NOMO-1 treated with dmso at 0.1 percent for 144 hours (cell line): ENCODE data around the gene TAOK3.
"Not testable (repeated sequence)": the region's sequence is repeated elsewhere in the genome, so short reads cannot be mapped to it uniquely, and the experiment has no call there.

ENCODE experiments used
- DNase-seq: peaks from one replicate; lab custom pipeline; 2025; ENCODE audit not compliant: unreplicated experiment; lab: John Stamatoyannopoulos, UW

The TAOK3 gene

GRCh38 chr12:118302053-118302452 is 70.7 kb downstream of the TAOK3 start:
- DNase-seq = no peak

GRCh38 chr12:118299791-118300460 is 72.8 kb downstream of the TAOK3 start:
- no peak for DNase-seq

- no peak for DNase-seq
These were observed 75.4 kb downstream of the TAOK3 start for GRCh38 chr12:118297284-118297683.

- DNase-seq = no peak
These were observed 79.9 kb downstream of the TAOK3 start for GRCh38 chr12:118292836-118293235.

DNA sequence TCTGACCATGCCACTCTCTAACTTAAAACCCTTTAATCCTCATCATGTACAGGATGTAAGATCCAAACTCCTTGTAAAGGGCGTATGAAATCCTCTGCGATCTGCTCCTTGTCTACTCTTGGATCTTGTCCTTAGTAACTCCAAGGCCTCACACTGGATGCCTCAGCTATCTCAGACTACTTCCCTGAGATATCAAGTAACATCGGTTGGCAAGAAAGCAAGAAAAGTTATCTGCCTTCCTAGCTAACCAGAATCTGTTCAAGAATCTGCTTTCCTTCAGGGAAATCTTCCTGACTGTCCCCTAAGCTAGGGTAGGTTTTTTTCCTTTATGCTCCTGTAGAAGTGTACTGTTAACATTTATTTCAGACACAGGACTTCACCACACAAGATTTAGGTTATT is 82.6 kb downstream of the TAOK3 start:
- DNase-seq = no peak

DNA sequence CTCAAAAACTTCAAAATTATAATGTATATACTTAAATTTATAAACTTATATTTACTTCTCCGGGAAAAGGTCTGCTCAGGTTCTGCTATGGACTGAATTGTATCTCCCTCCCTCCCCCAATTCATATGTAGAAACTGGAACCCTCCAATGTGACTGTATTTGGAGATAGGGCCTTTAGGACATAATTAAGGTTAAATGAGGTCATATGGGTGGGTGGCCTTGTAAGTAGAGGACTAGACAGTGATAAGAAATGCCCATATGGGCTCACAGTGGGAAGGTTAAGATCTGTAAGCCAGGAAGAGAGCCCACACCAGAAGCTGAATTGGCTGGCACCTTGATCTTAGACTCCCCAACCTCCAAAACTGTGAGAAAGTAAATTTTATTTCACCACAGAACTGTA is 84.5 kb downstream of the TAOK3 start:
- DNase-seq = no peak

- no peak for DNase-seq
These were observed 85.0 kb downstream of the TAOK3 start for GRCh38 chr12:118287728-118288127.

GRCh38 chr12:118282767-118283166 is 89.9 kb downstream of the TAOK3 start:
- DNase-seq = no peak

DNA sequence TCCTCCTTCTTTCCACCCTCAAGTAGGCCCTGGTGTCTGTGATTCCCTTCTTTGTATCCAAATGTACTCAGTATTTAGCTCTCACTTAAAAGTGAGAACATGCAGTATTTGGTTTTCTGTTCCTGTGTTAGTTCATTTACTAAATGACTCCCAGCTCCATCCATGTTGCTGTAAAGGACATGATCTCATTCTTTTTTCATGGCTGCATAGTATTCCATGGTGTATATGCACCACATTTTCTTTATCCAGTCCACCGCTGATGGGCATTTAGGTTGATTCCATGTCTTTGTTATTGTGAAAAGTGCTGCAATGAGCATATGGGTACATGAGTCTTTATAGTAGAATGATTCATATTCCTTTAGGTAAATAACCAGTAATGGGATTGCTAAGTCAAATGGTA is 94.4 kb downstream of the TAOK3 start:
- DNase-seq = not testable (repeated sequence)

DNA sequence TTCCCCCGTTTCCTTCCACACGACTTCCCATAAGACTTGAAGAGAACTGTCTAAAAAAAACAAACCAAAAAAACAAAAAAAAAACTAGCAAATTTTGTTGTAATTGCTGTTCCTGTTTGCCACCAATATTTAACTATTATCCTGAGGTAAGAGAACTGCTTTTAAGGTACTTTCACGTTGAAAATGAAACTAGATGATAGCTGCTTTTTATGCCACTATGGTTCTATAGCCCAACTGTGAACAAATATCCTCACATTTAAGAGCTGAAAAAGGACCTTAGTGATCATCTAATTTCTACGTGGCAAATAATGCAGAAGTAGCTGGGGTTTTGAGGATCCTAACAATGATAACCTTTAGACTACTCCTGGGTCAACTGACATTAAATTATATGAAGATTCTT is 98.6 kb downstream of the TAOK3 start:
- DNase-seq = no peak

DNA sequence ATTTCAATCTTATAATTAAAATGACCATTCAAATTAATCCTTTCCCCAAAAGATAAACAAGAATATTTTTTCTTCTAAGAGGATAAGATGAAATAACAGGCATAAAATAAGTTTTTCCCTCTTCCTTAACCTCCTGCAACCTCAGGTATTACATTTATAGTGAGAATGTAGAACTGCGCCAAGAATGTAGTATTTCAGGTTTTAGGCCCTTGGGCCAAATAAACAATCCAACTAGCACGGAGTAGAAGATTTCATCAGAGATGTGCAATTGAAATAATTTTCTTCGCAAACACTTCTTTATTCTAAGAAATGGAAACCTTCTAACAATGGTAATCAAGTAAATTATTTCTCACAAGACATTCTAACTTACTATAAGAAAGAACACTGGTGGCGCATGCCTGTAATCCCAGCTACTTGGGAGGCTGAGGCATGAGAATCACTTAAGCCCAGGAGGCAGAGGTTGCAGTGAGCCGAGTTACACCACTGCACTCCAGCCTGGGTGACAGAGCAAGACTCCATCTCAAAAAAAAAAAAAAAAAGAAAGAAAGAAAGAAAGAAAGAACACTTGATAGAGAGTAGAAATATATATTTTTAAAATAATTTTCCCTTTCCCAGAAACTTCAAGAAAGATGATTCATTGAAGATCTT is 100.8 kb downstream of the TAOK3 start:
- DNase-seq = no peak

- DNase-seq = no peak
These were observed 101.5 kb downstream of the TAOK3 start for GRCh38 chr12:118271183-118271582.

GRCh38 chr12:118269806-118270205 is 102.9 kb downstream of the TAOK3 start:
- no peak for DNase-seq

- DNase-seq = no peak
These were observed 113.6 kb downstream of the TAOK3 start for GRCh38 chr12:118259079-118259478.

DNA sequence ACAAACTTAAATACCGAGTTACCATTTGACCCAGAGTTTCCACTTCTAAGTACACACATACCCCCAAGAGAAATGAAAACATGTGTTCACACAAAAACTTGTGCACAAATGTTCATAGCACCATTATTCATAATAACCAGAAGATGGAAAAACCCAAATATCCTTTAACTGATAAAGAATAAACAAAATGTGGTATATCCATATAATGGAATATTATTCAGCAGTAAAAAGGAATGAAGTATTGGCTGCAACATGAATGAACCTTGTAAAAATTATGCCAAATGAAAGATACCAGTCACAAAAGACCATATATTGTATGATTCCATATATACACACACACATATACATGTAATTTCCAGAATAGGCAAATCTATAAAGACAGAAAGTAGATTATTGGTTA is 116.4 kb downstream of the TAOK3 start:
- no peak for DNase-seq

GRCh38 chr12:118249547-118249946 is 123.2 kb downstream of the TAOK3 start:
- DNase-seq = no peak

GRCh38 chr12:118245886-118246285 is 126.8 kb downstream of the TAOK3 start:
- DNase-seq = not testable (repeated sequence)

- DNase-seq = no peak
These were observed 133.8 kb downstream of the TAOK3 start for GRCh38 chr12:118238888-118239287.

- no peak for DNase-seq
These were observed 134.8 kb downstream of the TAOK3 start for GRCh38 chr12:118237908-118238307.

DNA sequence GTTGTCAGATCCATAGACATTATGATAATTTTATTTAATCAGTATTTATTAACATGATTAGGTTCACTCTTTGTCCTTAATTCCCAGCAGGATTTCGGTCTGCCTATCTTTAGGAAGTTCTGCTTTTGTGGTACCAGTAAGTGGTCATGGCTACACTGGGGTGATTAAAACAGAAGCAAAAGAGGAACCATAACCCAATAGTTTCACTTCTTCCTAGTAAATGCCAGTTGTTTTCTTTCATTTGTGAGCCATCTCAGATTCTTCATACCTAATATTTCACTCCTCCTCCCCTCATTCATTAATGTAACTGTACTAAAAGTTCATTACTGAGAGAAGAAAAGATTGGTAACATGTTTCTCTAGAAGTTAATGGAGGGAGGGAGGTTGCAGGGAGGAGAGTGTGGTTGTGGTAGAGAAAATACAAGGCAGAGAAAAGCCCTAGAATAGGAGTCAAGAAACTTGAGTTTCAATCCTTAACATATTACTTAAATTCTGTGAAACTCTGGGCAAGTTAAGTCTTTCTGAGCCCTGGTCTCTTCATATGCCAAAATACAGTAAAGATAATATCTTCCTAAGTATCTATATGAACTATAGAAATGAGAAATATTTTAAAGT is 135.5 kb downstream of the TAOK3 start:
- peak; percentile 57 for DNase-seq

- DNase-seq = no peak
These were observed 152.0 kb downstream of the TAOK3 start for GRCh38 chr12:118220702-118221101.

GRCh38 chr12:118219772-118220171 is 152.9 kb downstream of the TAOK3 start:
- no peak for DNase-seq
